LNCaP clone FGC (cell line): ENCODE data around the gene HAUS3.
"Not testable (repeated sequence)": the region's sequence is repeated elsewhere in the genome, so short reads cannot be mapped to it uniquely, and the experiment has no call there.

Experiments used
- DNase-seq: peaks from one replicate; pipeline ENCODE4 v3.0.0-alpha.2; 2011; ENCODE audit warnings: low read depth
- H3K4me3 ChIP-seq: 2 replicates; pipeline ENCODE4 v1.5.1; 2011; ENCODE audit warnings: mild to moderate bottlenecking, low read depth, low read length, control low read depth
- TF ChIP-seq, protein P1 (sequence below): IDR thresholded peaks from 2 replicates; pipeline ENCODE4 v1.5.1; 2012; ENCODE audit warnings: mild to moderate bottlenecking; ENCODE audit not compliant: control insufficient read depth, insufficient read depth; ENCODE audit errors: extremely low read depth

HAUS3 gene

GRCh38 chr4:2281575-2282343 is 39.8 kb upstream of the HAUS3 start:
- TF ChIP-seq, protein P1, sequence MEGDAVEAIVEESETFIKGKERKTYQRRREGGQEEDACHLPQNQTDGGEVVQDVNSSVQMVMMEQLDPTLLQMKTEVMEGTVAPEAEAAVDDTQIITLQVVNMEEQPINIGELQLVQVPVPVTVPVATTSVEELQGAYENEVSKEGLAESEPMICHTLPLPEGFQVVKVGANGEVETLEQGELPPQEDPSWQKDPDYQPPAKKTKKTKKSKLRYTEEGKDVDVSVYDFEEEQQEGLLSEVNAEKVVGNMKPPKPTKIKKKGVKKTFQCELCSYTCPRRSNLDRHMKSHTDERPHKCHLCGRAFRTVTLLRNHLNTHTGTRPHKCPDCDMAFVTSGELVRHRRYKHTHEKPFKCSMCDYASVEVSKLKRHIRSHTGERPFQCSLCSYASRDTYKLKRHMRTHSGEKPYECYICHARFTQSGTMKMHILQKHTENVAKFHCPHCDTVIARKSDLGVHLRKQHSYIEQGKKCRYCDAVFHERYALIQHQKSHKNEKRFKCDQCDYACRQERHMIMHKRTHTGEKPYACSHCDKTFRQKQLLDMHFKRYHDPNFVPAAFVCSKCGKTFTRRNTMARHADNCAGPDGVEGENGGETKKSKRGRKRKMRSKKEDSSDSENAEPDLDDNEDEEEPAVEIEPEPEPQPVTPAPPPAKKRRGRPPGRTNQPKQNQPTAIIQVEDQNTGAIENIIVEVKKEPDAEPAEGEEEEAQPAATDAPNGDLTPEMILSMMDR, result peak; percentile 16; the same call in 1 of the 2 replicates
- DNase-seq, result no peak
- no peak overlapping the region for H3K4me3 ChIP-seq

DNA sequence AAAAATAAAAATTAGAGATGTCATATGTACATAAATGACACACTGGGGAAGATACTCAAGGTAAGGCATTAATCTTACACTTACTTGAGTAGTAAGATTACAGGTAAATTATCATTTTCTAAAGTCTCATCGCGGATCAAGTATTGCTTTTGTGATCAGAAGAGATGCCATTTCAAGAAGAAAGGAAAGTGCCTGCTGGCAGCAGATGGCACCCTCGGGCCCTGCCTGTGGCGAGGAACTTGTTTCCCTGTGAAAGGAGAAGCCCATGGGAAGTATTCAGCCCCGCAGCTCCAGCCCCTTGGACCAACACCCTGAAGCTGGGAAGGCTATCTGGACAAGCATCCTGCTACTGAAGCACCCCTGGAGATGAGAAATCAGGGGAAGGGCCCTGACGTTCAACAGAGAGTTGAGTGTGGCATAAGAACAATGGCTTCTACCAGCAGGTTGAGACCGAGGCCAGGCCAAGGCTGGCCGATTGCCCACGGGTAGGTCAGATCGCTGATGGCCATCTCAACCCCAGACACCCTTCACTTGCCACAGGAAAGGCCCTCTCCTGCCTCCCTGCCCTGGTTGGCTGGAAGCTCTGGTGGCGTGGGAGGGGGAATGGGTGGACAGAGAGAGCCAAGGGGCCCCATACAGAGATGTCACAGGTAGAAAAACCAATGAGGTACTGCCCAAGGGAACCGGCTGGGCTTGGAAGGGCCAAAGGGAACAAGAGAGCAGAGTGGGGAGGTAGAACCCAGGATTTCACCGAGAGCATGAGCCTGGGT is 38.8 kb upstream of the HAUS3 start:
- DNase-seq, result no peak
- H3K4me3 ChIP-seq, result no peak overlapping the region
- TF ChIP-seq, protein P1, result peak; percentile 41

- no peak for DNase-seq
- H3K4me3 ChIP-seq, result no peak overlapping the region
- TF ChIP-seq, protein P1, result no peak
Measured at GRCh38 chr4:2277956-2278355, 36.0 kb upstream of the HAUS3 start.

GRCh38 chr4:2276581-2277325 is 34.8 kb upstream of the HAUS3 start:
- DNase-seq, result no peak
- no peak overlapping the region for H3K4me3 ChIP-seq
- TF ChIP-seq, protein P1, result no peak

DNA sequence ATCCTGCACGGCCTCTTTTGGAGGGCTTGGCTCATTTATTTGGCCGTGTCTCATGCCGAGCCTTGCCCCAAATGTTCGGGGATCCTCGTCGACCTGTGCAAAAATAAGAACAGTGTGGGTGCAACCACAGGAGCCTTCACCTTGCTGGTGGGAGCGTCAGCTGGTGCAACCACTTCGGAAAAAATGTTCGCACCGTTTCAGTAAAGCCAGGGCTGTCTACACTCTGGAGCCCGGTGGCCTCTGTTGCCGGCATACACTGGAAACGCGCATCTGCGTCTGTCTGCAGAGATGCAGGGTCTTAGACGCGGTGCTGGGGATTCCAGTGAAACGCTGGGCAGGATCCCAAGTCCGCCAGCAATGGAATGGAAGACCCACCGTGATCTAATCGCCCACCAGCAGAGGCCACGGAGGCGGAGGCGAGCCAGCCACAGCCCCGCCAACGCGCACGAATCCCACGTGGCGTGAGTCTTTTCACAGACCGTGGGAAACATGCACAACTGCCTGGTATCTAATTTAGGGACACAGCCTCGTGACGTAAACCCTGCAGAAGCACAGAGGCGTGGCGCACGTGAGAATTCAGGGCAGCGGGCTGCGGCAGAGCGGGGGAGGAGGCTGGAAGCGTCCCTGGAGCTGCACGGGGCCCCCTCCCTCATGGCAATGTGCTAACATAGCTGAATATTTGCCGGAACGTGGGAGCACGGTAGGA is 33.8 kb upstream of the HAUS3 start:
- DNase-seq, result no peak
- no peak overlapping the region for H3K4me3 ChIP-seq
- TF ChIP-seq, protein P1, result no peak

DNA sequence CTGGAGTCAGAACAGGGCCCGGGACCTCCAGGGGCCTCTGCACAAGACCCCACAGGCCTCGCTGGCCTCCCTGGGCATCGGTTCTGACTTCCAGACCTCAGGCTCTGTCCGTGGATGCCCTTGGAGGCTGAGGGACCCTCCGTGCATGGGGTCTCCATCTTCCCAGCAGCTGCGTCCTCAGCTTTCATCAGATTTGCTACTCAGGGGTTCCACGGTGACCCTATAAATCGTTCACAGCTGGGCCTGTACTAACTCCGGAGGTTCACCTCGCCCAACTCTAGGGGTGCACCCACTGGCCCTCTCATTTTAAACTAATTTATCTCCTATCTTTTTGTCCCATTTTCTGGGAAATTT is 33.1 kb upstream of the HAUS3 start:
- not testable (repeated sequence) for DNase-seq, H3K4me3 ChIP-seq
